HCT116 (cell line): Measurements from ENCODE around the gene CLEC16A. TPM values are rescaled to one million over a fixed set of nuclear protein-coding genes. Genes with fewer than 3 reads are reported as not detected.

ENCODE experiments used
- ATAC-seq: fragments of 200-7000 bp; cut with Tn5 transposase; 2 replicates; pipeline ENCODE4 v1.9.1; 2020; ENCODE audit warnings: mild to moderate bottlenecking, moderate library complexity
- BruUV-seq: library from RNA; stranded (reverse); fragments of 400-500 nt; replicated peaks from 2 replicates; lab custom pipeline; 2021; lab: Mats Ljungman, UMichigan
- CTCF ChIA-PET: fragments of 300-600 bp; sonication (Branson Sonifier 250); formaldehyde crosslinking; loops from one replicate; lab custom pipeline; 2021; ENCODE audit warnings: antibody characterized with exemption; lab: Charles Lee
- POLR2A ChIA-PET: fragments of 300-600, 350-600 bp; sonication (Branson Sonifier 250); formaldehyde crosslinking; loops from one replicate; lab custom pipeline; 2021; ENCODE audit warnings: antibody characterized with exemption; lab: Charles Lee
- RAD21 ChIA-PET, 2 experiments: fragments of 300-600 bp; sonication (Branson Sonifier 250); formaldehyde crosslinking; loops; one replicate each; lab custom pipeline; 2023; ENCODE audit warnings: low total read pairs in 2 of 2; ENCODE audit not compliant: uncharacterized antibody in 2 of 2, unreplicated experiment in 2 of 2, low non-redundant PET in 1 of 2; lab: Charles Lee
- DNase-seq: peaks from one replicate; pipeline ENCODE4 v3.0.0-alpha.2; 2010; ENCODE audit warnings: low read depth, low spot score
- H2AFZ ChIP-seq: fragments of 200-600 bp; shearing (Covaris generic), sonication (generic); 2 replicates; pipeline ENCODE4 v1.6.1; 2017; ENCODE audit warnings: low read depth, mixed run types, mixed read lengths, antibody characterized with exemption, low read length; ENCODE audit not compliant: poor library complexity, severe bottlenecking
- H3K27ac ChIP-seq: 2 replicates; pipeline ENCODE4 v1.5.1; 2012; ENCODE audit warnings: low read depth, low read length
- H3K27me3 ChIP-seq: fragments of 200-600 bp; sonication (generic); 2 replicates; pipeline ENCODE4 v1.6.1; 2016; ENCODE audit warnings: mixed run types, low read length, mixed read lengths; ENCODE audit not compliant: insufficient read depth
- H3K36me3 ChIP-seq, 2 experiments: fragments of 200-500 bp in 1 of 2; fragments of 200-600 bp in 1 of 2; sonication (Bioruptor generic) in 1 of 2; sonication (generic) in 1 of 2; 2 replicates each; pipeline versions ENCODE4 v1.5.1 to v1.6.1; 2014 to 2016; ENCODE audit warnings: low read length in 2 of 2, inconsistent platforms in 1 of 2, mixed read lengths in 1 of 2, mixed run types in 1 of 2; ENCODE audit not compliant: insufficient read depth in 2 of 2, control insufficient read depth in 1 of 2
- H3K4me1 ChIP-seq, 2 experiments: fragments of 200-600 bp in 1 of 2; sonication (generic) in 1 of 2; 2 replicates each; pipeline versions ENCODE4 v1.5.1 to v1.6.1; 2012 to 2017; ENCODE audit warnings: low read length in 2 of 2, inconsistent platforms in 1 of 2, mild to moderate bottlenecking in 1 of 2, mixed read lengths in 1 of 2, mixed run types in 1 of 2, moderate library complexity in 1 of 2; ENCODE audit not compliant: insufficient read depth in 2 of 2, control insufficient read depth in 1 of 2
- H3K4me2 ChIP-seq: fragments of 200-600 bp; sonication (generic); 2 replicates; pipeline ENCODE4 v1.6.1; 2017; ENCODE audit warnings: mixed run types, low read length, mixed read lengths
- H3K4me3 ChIP-seq, 2 experiments: fragments of 200-600 bp in 1 of 2; sonication (generic) in 1 of 2; replicated peaks in 1 of 2; 2 replicates each; pipeline ENCODE4 v1.5.1; 2011 to 2016; ENCODE audit warnings: low read length in 2 of 2, control low read depth in 1 of 2, low read depth in 1 of 2, mild to moderate bottlenecking in 1 of 2, mixed read lengths in 1 of 2, mixed run types in 1 of 2
- H3K79me2 ChIP-seq: fragments of 200-600 bp; sonication (generic); 2 replicates; pipeline ENCODE4 v1.6.1; 2017; ENCODE audit warnings: mild to moderate bottlenecking, mixed run types, low read length, moderate library complexity, mixed read lengths; ENCODE audit not compliant: insufficient read depth
- H3K9ac ChIP-seq: fragments of 200-600 bp; sonication (generic); 2 replicates; pipeline ENCODE4 v1.6.1; 2016; ENCODE audit warnings: low read length, mixed read lengths
- H3K9me2 ChIP-seq: fragments of 200-600 bp; sonication (generic), shearing (Covaris generic); 2 replicates; pipeline ENCODE4 v1.6.1; 2017; ENCODE audit warnings: mixed run types, mild to moderate bottlenecking, moderate library complexity; ENCODE audit not compliant: insufficient read depth
- H3K9me3 ChIP-seq, 2 experiments: fragments of 200-500 bp in 1 of 2; fragments of 200-600 bp in 1 of 2; sonication (Bioruptor generic) in 1 of 2; sonication (generic) in 1 of 2; 2 replicates each; pipeline ENCODE4 v1.6.1; 2014 to 2017; ENCODE audit warnings: low read length in 2 of 2, mixed read lengths in 2 of 2, inconsistent platforms in 1 of 2, low read depth in 1 of 2, mild to moderate bottlenecking in 1 of 2, mixed run types in 1 of 2, moderate library complexity in 1 of 2; ENCODE audit not compliant: control insufficient read depth in 1 of 2, insufficient read depth in 1 of 2
- H4K20me1 ChIP-seq: fragments of 200-600 bp; sonication (generic), shearing (Covaris generic); 2 replicates; pipeline ENCODE4 v1.6.1; 2017; ENCODE audit warnings: mixed run types, mild to moderate bottlenecking, moderate library complexity; ENCODE audit not compliant: insufficient read depth
- ATF3 ChIP-seq: IDR thresholded peaks from 2 replicates; pipeline ENCODE4 v1.6.1; 2012
- CEBPB ChIP-seq: IDR thresholded peaks from 2 replicates; pipeline ENCODE4 v1.6.1; 2012; ENCODE audit warnings: low read depth
- EGR1 ChIP-seq: IDR thresholded peaks from 2 replicates; pipeline ENCODE4 v1.6.1; 2012; ENCODE audit warnings: low read depth
- EZH2 ChIP-seq: fragments of 200-600 bp; sonication (generic); IDR thresholded peaks from 2 replicates; pipeline ENCODE4 v1.6.1; 2017; ENCODE audit warnings: antibody characterized with exemption, mixed run types
- FOSL1 ChIP-seq: IDR thresholded peaks from 2 replicates; pipeline ENCODE4 v1.6.1; 2012; ENCODE audit warnings: low read depth
- POLR2AphosphoS5 ChIP-seq: IDR thresholded peaks from 2 replicates; pipeline ENCODE4 v1.6.1; 2011; ENCODE audit warnings: mild to moderate bottlenecking, low read depth, low read length, moderate library complexity
- SRF ChIP-seq: IDR thresholded peaks from 2 replicates; pipeline ENCODE4 v1.6.1; 2012; ENCODE audit warnings: low read depth
- TCF7L2 ChIP-seq: IDR thresholded peaks from 2 replicates; pipeline ENCODE4 v1.7.0; 2011; ENCODE audit warnings: borderline replicate concordance, inconsistent platforms; ENCODE audit not compliant: insufficient read depth, insufficient read length; ENCODE audit errors: extremely low read depth
- ZBTB33 ChIP-seq: IDR thresholded peaks from 2 replicates; pipeline ENCODE4 v1.6.1; 2011; ENCODE audit warnings: mild to moderate bottlenecking, low read length, moderate library complexity; ENCODE audit not compliant: insufficient replicate concordance; ENCODE audit errors: extremely low read depth
- ZNF274 ChIP-seq: fragments of 200-500 bp; sonication (Bioruptor generic); IDR thresholded peaks from 2 replicates; pipeline ENCODE4 v1.6.1; 2014; ENCODE audit warnings: mild to moderate bottlenecking, low read depth, low read length, inconsistent platforms
- intact Hi-C: fragments of 100-400 bp; cut with micrococcal nuclease; formaldehyde crosslinking; loops from 2 replicates; pipeline ENCODE4 v1.10.0; 2022
- total RNA-seq: library from RNA; stranded (reverse); gene quantifications from one replicate; pipeline ENCODE4 v1.2.1, GENCODE V29; 2021; ENCODE audit not compliant: unreplicated experiment

CLEC16A gene
- total RNA-seq, 1 experiment from 2014 or later: 18.0 TPM

- TF ChIP-seq EZH2 (no peak), POLR2AphosphoS5 (no peak), SRF (no peak), TCF7L2 (no peak), FOSL1 (no peak)
Observed at GRCh38 chr16:11151156-11151884, 207.0 kb downstream of the CLEC16A start (continued).

GRCh38 chr16:11151885-11152629 lies 207.7 kb downstream of the CLEC16A start:
- ChIA-PET CTCF (no interaction called here), POLR2A (no interaction called here), RAD21 (no interaction called here)
- H3K79me2 ChIP-seq: no peaks in the 10 kb centered on the region
- no peaks in the 10 kb centered on the region for H3K27me3 ChIP-seq
- no peak overlapping the region for H3K4me2 ChIP-seq
- intact Hi-C loops: no loop called here
- TF ChIP-seq CEBPB (no peak), EGR1 (no peak), EZH2 (no peak), ZNF274 (no peak), SRF (no peak), ATF3 (no peak), ZBTB33 (no peak)
- no peak overlapping the region for H2AFZ ChIP-seq
- H4K20me1 ChIP-seq: no peaks in the 10 kb centered on the region
- H3K9me2 ChIP-seq: no peaks in the 10 kb centered on the region
- no peak overlapping the region for H3K4me3 ChIP-seq
- ATAC-seq: no peak
- no peak overlapping the region for H3K27ac ChIP-seq
- H3K36me3 ChIP-seq: no peaks in the 10 kb centered on the region
- no peak for DNase-seq
- no TSS peak for BruUV-seq
- no peak overlapping the region for H3K9ac ChIP-seq
- H3K9me3 ChIP-seq: no peaks in the 10 kb centered on the region
- H3K4me1 ChIP-seq: peaks cover 0 to 7% of the 10 kb centered on the region in 2 experiments; a peak in 2 of 4 replicates
